ENCODE results near the gene CGNL1. TPM values are rescaled to one million over a fixed set of nuclear protein-coding genes. Genes with fewer than 3 reads are reported as not detected.

CGNL1 gene
- total RNA-seq, 2 donors from 2014 or later: 82.6 to 98.0 TPM

- TF ChIP-seq CTCF (conservative IDR thresholded peaks at IDR 0.05): no peak
- Histone ChIP-seq H3K4me1 (ENCODE audit: control insufficient read depth, insufficient read depth, low read length) (peaks cover 27% of the 10 kb centered on the region), H3K9ac (ENCODE audit: extremely low read depth, low read length, poor library complexity, severe bottlenecking) (no peak overlapping the region), H3K27me3 (ENCODE audit: control insufficient read depth, insufficient read depth, low read length, poor library complexity, severe bottlenecking) (no peaks in the 10 kb centered on the region), H3K27ac (ENCODE audit: low read depth, low read length) (peak overlapping the region; percentile 3), H3K4me3 (ENCODE audit: low read length) (no peak overlapping the region), H3K36me3 (ENCODE audit: control insufficient read depth, insufficient read depth, low read length) (peaks cover 31% of the 10 kb centered on the region), H3K9me3 (ENCODE audit: control insufficient read depth, low read length) (no peaks in the 10 kb centered on the region)
- Mint-ChIP-seq H3K4me3 (no peak overlapping the region), H3K36me3 (ENCODE audit: low read depth) (peaks cover 54% of the 10 kb centered on the region), H3K27ac (peak overlapping the region; percentile 84), H3K27me3 (ENCODE audit: insufficient read depth) (no peaks in the 10 kb centered on the region), H3K4me1 (peaks cover 39% of the 10 kb centered on the region), H3K9me3 (no peaks in the 10 kb centered on the region)
- no peak for DNase-seq
- WGBS, 2 experiments (ENCODE audit: insufficient coverage in 1 of 2, insufficient read length in 1 of 2): 93 to 96% methylated on average over 3 to 4 of the region's 4 CpGs
Measured at GRCh38 chr15:57554812-57555179, 178.5 kb downstream of the CGNL1 start.

GRCh38 chr15:57555270-57555669 is 179.0 kb downstream of the CGNL1 start:
- H3K4me1 ChIP-seq (ENCODE audit: control insufficient read depth, insufficient read depth, low read length): peaks cover 27% of the 10 kb centered on the region
- no peak overlapping the region for H3K4me3 ChIP-seq (ENCODE audit: low read length)
- Mint-ChIP-seq H3K4me3 (no peak overlapping the region), H3K27me3 (ENCODE audit: insufficient read depth) (no peaks in the 10 kb centered on the region), H3K9me3 (no peaks in the 10 kb centered on the region), H3K36me3 (ENCODE audit: low read depth) (peaks cover 51% of the 10 kb centered on the region), H3K4me1 (peaks cover 39% of the 10 kb centered on the region), H3K27ac (peak overlapping the region; percentile 84)
- H3K36me3 ChIP-seq (ENCODE audit: control insufficient read depth, insufficient read depth, low read length): peaks cover 26% of the 10 kb centered on the region
- no peaks in the 10 kb centered on the region for H3K9me3 ChIP-seq (ENCODE audit: control insufficient read depth, low read length)
- no peak overlapping the region for H3K27ac ChIP-seq (ENCODE audit: low read depth, low read length)
- no peak for TF ChIP-seq CTCF (conservative IDR thresholded peaks at IDR 0.05)
- no peak for DNase-seq
- H3K27me3 ChIP-seq (ENCODE audit: control insufficient read depth, insufficient read depth, low read length, poor library complexity, severe bottlenecking): no peaks in the 10 kb centered on the region
- 82 to 99% methylated on average over 3 of the region's 3 CpGs for WGBS, 2 experiments (ENCODE audit: insufficient coverage in 1 of 2, insufficient read length in 1 of 2)
- H3K9ac ChIP-seq (ENCODE audit: extremely low read depth, low read length, poor library complexity, severe bottlenecking): no peak overlapping the region

GRCh38 chr15:57556040-57556439 is 179.7 kb downstream of the CGNL1 start:
- Histone ChIP-seq H3K4me3 (ENCODE audit: low read length) (no peak overlapping the region), H3K4me1 (ENCODE audit: control insufficient read depth, insufficient read depth, low read length) (peaks cover 22% of the 10 kb centered on the region), H3K27ac (ENCODE audit: low read depth, low read length) (no peak overlapping the region), H3K9ac (ENCODE audit: extremely low read depth, low read length, poor library complexity, severe bottlenecking) (no peak overlapping the region), H3K27me3 (ENCODE audit: control insufficient read depth, insufficient read depth, low read length, poor library complexity, severe bottlenecking) (no peaks in the 10 kb centered on the region), H3K36me3 (ENCODE audit: control insufficient read depth, insufficient read depth, low read length) (peaks cover 19% of the 10 kb centered on the region), H3K9me3 (ENCODE audit: control insufficient read depth, low read length) (no peaks in the 10 kb centered on the region)
- Mint-ChIP-seq H3K36me3 (ENCODE audit: low read depth) (peaks cover 45% of the 10 kb centered on the region), H3K27ac (no peak overlapping the region), H3K27me3 (ENCODE audit: insufficient read depth) (no peaks in the 10 kb centered on the region), H3K4me1 (peaks cover 37% of the 10 kb centered on the region), H3K9me3 (no peaks in the 10 kb centered on the region), H3K4me3 (no peak overlapping the region)
- 79 to 84% methylated on average over 9 of the region's 9 CpGs for WGBS, 2 experiments (ENCODE audit: insufficient coverage in 1 of 2, insufficient read length in 1 of 2)
- TF ChIP-seq CTCF (conservative IDR thresholded peaks at IDR 0.05): no peak
- no peak for DNase-seq

Measured in endodermal cell (in vitro differentiated cells).